K562 (cell line): ENCODE data around the gene CDRT4. TPM values are rescaled to one million over a fixed set of nuclear protein-coding genes. Genes with fewer than 3 reads are reported as not detected.

Experiments
- ATAC-seq: fragments of 200-7000 bp; cut with Tn5 transposase; 3 replicates; pipeline ENCODE4 v1.9.1; 2020; ENCODE audit warnings: moderate library complexity
- Bru-seq: library from RNA; stranded (reverse); fragments of 400-500 nt; gene quantifications from one replicate; lab custom pipeline; 2021; lab: Mats Ljungman, UMichigan
- BruChase-seq, 2 experiments: library from RNA; stranded (reverse); fragments of 400-500 nt; gene quantifications; one replicate each; lab custom pipeline; 2021; lab: Mats Ljungman, UMichigan
- BruUV-seq: library from RNA; stranded (reverse); fragments of 400-500 nt; replicated peaks from 2 replicates; lab custom pipeline; 2021; lab: Mats Ljungman, UMichigan
- CTCF ChIA-PET: fragments of 300-600 bp; formaldehyde crosslinking; extraction: SDS; loops from one replicate; lab custom pipeline; 2021; ENCODE audit warnings: low intra/inter-chr PET ratio; lab: Yijun Ruan, JAX
- POLR2A ChIA-PET: fragments of 300-600, 350-650 bp; sonication (Branson Sonifier 250); formaldehyde crosslinking; extraction: SDS; loops from one replicate; lab custom pipeline; 2021; ENCODE audit warnings: antibody characterized with exemption, inconsistent platforms; lab: Yijun Ruan, JAX
- DNase-seq, 4 experiments: peaks; one replicate each; pipeline versions ENCODE4 v3.0.0 to v3.0.0-alpha.2; 2011 to 2018; ENCODE audit warnings: low spot score in 3 of 4, mixed read lengths in 3 of 4; ENCODE audit errors: extremely low read depth in 1 of 4
- FAIRE-seq: peaks from 2 replicates; lab custom pipeline; 2011; peaks lifted over from hg19 to GRCh38; lab: Jason Lieb, UNC
- H2AFZ ChIP-seq: 2 replicates; pipeline ENCODE4 v1.6.0; 2011; ENCODE audit warnings: low read depth, low read length, control low read depth, inconsistent platforms
- H3K27ac ChIP-seq: fragments of 200-600 bp; 3 replicates; pipeline ENCODE4 v1.8.0; 2011; ENCODE audit warnings: low read depth, mild to moderate bottlenecking, control low read depth, inconsistent platforms, low read length, moderate library complexity, mixed read lengths; ENCODE audit errors: extremely low read depth
- H3K27me3 ChIP-seq, 2 experiments: fragments of 300-600 bp in 1 of 2; 2 replicates in 1 of 2; 3 replicates in 1 of 2; pipeline versions ENCODE4 v1.6.0 to v1.8.0; 2011; ENCODE audit warnings: inconsistent platforms in 2 of 2, low read length in 2 of 2, mild to moderate bottlenecking in 1 of 2, mixed read lengths in 1 of 2, moderate library complexity in 1 of 2; ENCODE audit not compliant: control insufficient read depth in 2 of 2, insufficient read depth in 2 of 2
- H3K36me3 ChIP-seq: fragments of 300-600 bp; 3 replicates; pipeline ENCODE4 v1.8.0; 2011; ENCODE audit warnings: mild to moderate bottlenecking, low read length, inconsistent platforms; ENCODE audit not compliant: control insufficient read depth, insufficient read depth
- H3K4me1 ChIP-seq, 2 experiments: fragments of 200-600 bp in 1 of 2; replicated peaks in 1 of 2; 2 replicates in 1 of 2; 3 replicates in 1 of 2; pipeline versions ENCODE4 v1.5.1 to v1.8.0; 2011; ENCODE audit warnings: inconsistent platforms in 2 of 2, low read length in 2 of 2, mild to moderate bottlenecking in 1 of 2, mixed read lengths in 1 of 2, moderate library complexity in 1 of 2; ENCODE audit not compliant: control insufficient read depth in 2 of 2, insufficient read depth in 2 of 2
- H3K4me2 ChIP-seq: 2 replicates; pipeline ENCODE4 v1.6.1; 2011; ENCODE audit warnings: low read length, control low read depth, inconsistent platforms, mixed read lengths; ENCODE audit not compliant: insufficient read depth
- H3K4me3 ChIP-seq: fragments of 200-600 bp; sonication (generic), shearing (Covaris generic); 2 replicates; pipeline ENCODE4 v1.5.1; 2016; ENCODE audit warnings: control low read depth, inconsistent platforms
- H3K79me2 ChIP-seq: fragments of 200-600 bp; 3 replicates; pipeline ENCODE4 v1.8.0; 2011; ENCODE audit warnings: low read length, inconsistent platforms; ENCODE audit not compliant: control insufficient read depth, insufficient read depth
- H3K9ac ChIP-seq, 2 experiments: 2 replicates each; pipeline versions ENCODE4 v1.6.0 to v1.6.1; 2011; ENCODE audit warnings: low read depth in 2 of 2, low read length in 2 of 2, control low read depth in 1 of 2, inconsistent platforms in 1 of 2, mild to moderate bottlenecking in 1 of 2, mixed read lengths in 1 of 2; ENCODE audit not compliant: insufficient read depth in 1 of 2
- H3K9me1 ChIP-seq: one replicate; pipeline ENCODE4 v1.6.0; 2011; ENCODE audit warnings: inconsistent platforms, mild to moderate bottlenecking, low read length, moderate library complexity; ENCODE audit not compliant: control insufficient read depth, insufficient read depth
- H3K9me3 ChIP-seq: replicated peaks from 2 replicates; pipeline ENCODE4 v1.5.1; 2011; ENCODE audit warnings: low read depth, low read length, inconsistent platforms; ENCODE audit not compliant: control insufficient read depth, insufficient read depth
- H4K20me1 ChIP-seq: replicated peaks from 2 replicates; pipeline ENCODE4 v1.6.1; 2011; ENCODE audit warnings: low read length, inconsistent platforms, mixed read lengths; ENCODE audit not compliant: control insufficient read depth, insufficient read depth
- TBL1XR1 ChIP-seq, 2 experiments: IDR thresholded peaks; 2 replicates each; pipeline ENCODE4 v1.6.1; 2012; ENCODE audit warnings: improper control_type of control experiment in 2 of 2, low read length in 2 of 2, mild to moderate bottlenecking in 1 of 2
- ZKSCAN1 ChIP-seq: fragments of 150-350 bp; IDR thresholded peaks from 2 replicates; pipeline ENCODE4 v1.6.1; 2016; ENCODE audit warnings: low read depth, low read length
- WGBS: fragments of 100-300 bp; shearing (Covaris generic); methylation state at CpG from one replicate; pipeline ENCODE4 v1.1.6; 2016; ENCODE audit warnings: low coverage, mixed read lengths; ENCODE audit not compliant: insufficient coverage; ENCODE audit errors: missing lambda C conversion rate; 5-methylcytosine and 5-hydroxymethylcytosine counted together
- in situ Hi-C: fragments of 300-500 bp; cut with MboI; formaldehyde crosslinking; loops from 4 replicates; pipeline ENCODE4 v1.15.0; 2018; ENCODE audit warnings: inconsistent platforms, mixed read lengths
- intact Hi-C: fragments of 100-400 bp; cut with micrococcal nuclease; formaldehyde crosslinking; loops from 2 replicates; pipeline ENCODE4 v1.14.2; 2022
- long read RNA-seq, 3 experiments: library from polyadenylated mRNA in 2 of 3; library from RNA in 1 of 3; unstranded in 2 of 3; stranded (forward) in 1 of 3; transcript quantifications; one replicate each; pipeline ENCODE4 v2.0.0, GENCODE V29; 2019 to 2022
- polyA minus RNA-seq, 3 experiments: library from RNA; depleted of rRNA, polyadenylated mRNA; stranded (reverse); fragments of >200 nt; gene quantifications; 2 replicates each; pipeline ENCODE4 v1.2.3, GENCODE V29; 2011
- polyA plus RNA-seq, 8 experiments: library from polyadenylated mRNA; depleted of rRNA in 4 of 8; stranded (reverse) in 5 of 8; unstranded in 3 of 8; fragments of >200 nt; fragmentation: Nextera tagmentation in 2 of 8; fragmentation: Illumina TruSeq in 1 of 8; extraction: Ambion mirVana in 2 of 8; extraction: Trizol in 1 of 8; gene quantifications; 2 replicates each; pipeline versions ENCODE4 v1.2.1 to v1.2.3, GENCODE V29; 2011 to 2014; ENCODE audit warnings: inconsistent platforms in 1 of 8, missing spikeins in 1 of 8
- total RNA-seq, 7 experiments: library from RNA; depleted of rRNA in 6 of 7; stranded (reverse); fragments of >200 nt in 6 of 7; fragmentation: Illumina TruSeq in 2 of 7; extraction: Trizol in 2 of 7; gene quantifications; 2 replicates each; pipeline versions ENCODE4 v1.2.1 to v1.2.3, GENCODE V29; 2011 to 2021; ENCODE audit warnings: low replicate concordance in 1 of 7

Gene CDRT4
- 29.2 and 45.9 TPM in 2 replicates for total RNA-seq (2011; cell fraction: chromatin; rRNA removed; ENCODE audit: low replicate concordance)
- total RNA-seq (2011; cell fraction: nucleolus; rRNA removed) = 13.7 and 20.7 TPM in 2 replicates
- total RNA-seq (2011; cell fraction: nucleoplasm; rRNA removed) = 32.9 and 47.6 TPM in 2 replicates
- total RNA-seq (2014; rRNA removed) (3.5 and 4.4 TPM in 2 replicates), total RNA-seq (2014; rRNA removed; fragmentation: Illumina TruSeq; extraction: Trizol) (4.2 and 7.3 TPM in 2 replicates), total RNA-seq (2015; rRNA removed; fragmentation: Illumina TruSeq; extraction: Trizol) (1.5 and 1.7 TPM in 2 replicates), total RNA-seq (2021) (3.0 and 3.1 TPM in 2 replicates), polyA plus RNA-seq (2011; rRNA removed) (2.5 and 2.7 TPM in 2 replicates), polyA plus RNA-seq (2014; fragmentation: Illumina TruSeq; extraction: Trizol) (4.2 and 4.5 TPM in 2 replicates), polyA plus RNA-seq (2014; fragmentation: Nextera tagmentation; extraction: Ambion mirVana) (1 to 10 TPM; 1.9 to 3.7 TPM), polyA plus RNA-seq (2014; rRNA removed) (6.2 and 6.4 TPM in 2 replicates), polyA minus RNA-seq (2011; rRNA and poly(A)+ RNA removed) (5.4 and 5.6 TPM in 2 replicates), Bru-seq, nascent RNA (percentile 55 among the genes with signal in this experiment), BruChase-seq, experiment 1, labeled RNA remaining after a 2-hour chase (percentile 53 among the genes with signal in this experiment), BruChase-seq, experiment 2, labeled RNA remaining after a 6-hour chase (percentile 54 among the genes with signal in this experiment)
- polyA plus RNA-seq (2011; cell fraction: cytosol; rRNA removed) = 2.1 TPM in 2 replicates
- 27.3 and 29.6 TPM in 2 replicates for polyA plus RNA-seq (2011; cell fraction: nucleus; rRNA removed)
- 0.92 and 12.4 TPM in 2 replicates for polyA plus RNA-seq (2012)
- polyA minus RNA-seq (2011; cell fraction: cytosol; rRNA and poly(A)+ RNA removed) = not detected in 2 replicates
- polyA minus RNA-seq (2011; cell fraction: nucleus; rRNA and poly(A)+ RNA removed) = 6.3 and 8.4 TPM in 2 replicates
- long read RNA-seq, experiment 1 = 0 reads
- long read RNA-seq, experiment 2 = 0 reads
- long read RNA-seq, experiment 3 = 0 reads

DNA sequence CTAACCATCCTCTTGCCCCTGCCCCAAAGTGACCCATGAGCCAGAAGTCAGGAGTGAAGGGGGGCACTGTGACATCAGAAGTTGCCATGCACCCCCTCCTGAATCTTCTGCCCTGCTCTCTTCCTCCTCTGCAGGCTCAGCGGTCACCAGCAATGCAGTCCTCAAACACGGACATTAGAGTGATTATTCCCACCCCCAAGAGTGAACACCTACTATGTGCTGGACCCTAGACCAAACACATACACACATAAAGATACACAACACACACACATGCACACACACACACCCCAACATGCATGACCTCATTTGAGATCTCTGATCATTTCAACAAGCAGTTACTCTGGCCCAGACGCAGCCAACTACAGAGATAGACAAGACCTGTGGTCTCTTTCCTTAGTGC is at the start of gene CDRT4:
TSS of gene CDRT4 (minus strand) at position 30 of the 400 bp plus-strand sequence. CDS start 27,383 bp downstream, outside the sequence.
- intact Hi-C loops = no loop called here
- TF ChIP-seq TBL1XR1 (IDR thresholded peaks at IDR 0.05; ENCODE audit: low read length in 2 of 2) = no peak
- peak; percentile 68 for TF ChIP-seq ZKSCAN1
- H3K4me1 ChIP-seq = no peaks in the 10 kb centered on the region; a peak in 2 of 5 replicates
- H3K36me3 ChIP-seq = no peaks in the 10 kb centered on the region
- ATAC-seq (no peak), DNase-seq (no peak), FAIRE-seq (no peak)
- 42% methylated on average over 3 of the region's 3 CpGs for WGBS
- no peaks in the 10 kb centered on the region for H3K9me1 ChIP-seq
- in situ Hi-C loops = loop anchor here (5.0 kb wide), 1 partner anchor 35 kb away; no protein-coding TSS in a partner anchor
- no peaks in the 10 kb centered on the region for H4K20me1 ChIP-seq
- POLR2A ChIA-PET = no interaction called here
- H2AFZ ChIP-seq = no peak within 1 kb of the TSS
- no peak within 1 kb of the TSS for H3K27ac ChIP-seq
- H3K4me3 ChIP-seq = no peak within 1 kb of the TSS
- H3K9ac ChIP-seq = no peak within 1 kb of the TSS
- no peak within 1 kb of the TSS for H3K4me2 ChIP-seq
- H3K9me3 ChIP-seq = no peaks in the 10 kb centered on the region
- CTCF ChIA-PET = no interaction called here
- no peaks in the 10 kb centered on the region for H3K79me2 ChIP-seq
- no TSS peak for BruUV-seq
- H3K27me3 ChIP-seq = no peaks in the 10 kb centered on the region
